GM19239 (cell line): ENCODE results near the gene LMOD3.

Source experiments
- DNase-seq: peaks from one replicate; pipeline ENCODE4 v3.0.0; 2011; ENCODE audit warnings: low spot score; ENCODE audit not compliant: insufficient read length
- FAIRE-seq: peaks from 2 replicates; lab custom pipeline; 2011; peaks lifted over from hg19 to GRCh38; lab: Jason Lieb, UNC

LMOD3 gene

GRCh38 chr3:69122403-69122802 lies at the start of gene LMOD3:
LMOD3 (minus strand) TSS chr3:69122595; CDS start chr3:69122386, 209 bp downstream.
- no peak for DNase-seq
- FAIRE-seq: no peak

DNA sequence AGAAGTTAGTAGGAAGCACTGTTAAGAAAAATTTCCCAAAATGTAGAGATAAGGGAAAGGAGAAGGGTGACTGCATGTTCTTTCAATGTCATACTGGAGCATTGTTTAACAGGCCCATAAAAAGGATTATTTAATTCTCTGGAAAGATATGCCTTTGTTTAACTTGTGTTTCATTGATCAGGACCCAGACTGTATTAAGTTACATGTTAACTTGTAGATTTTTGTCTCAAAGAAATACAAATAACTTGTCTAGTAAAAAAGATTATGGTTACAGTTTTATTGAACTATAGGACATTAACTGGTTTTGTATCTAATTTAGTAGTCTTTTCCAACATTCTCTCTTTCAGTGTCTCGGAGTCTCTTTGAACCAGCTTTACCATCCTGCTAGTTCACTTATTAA lies 49.7 kb upstream of the LMOD3 start:
- no peak for FAIRE-seq
- DNase-seq: no peak

DNA sequence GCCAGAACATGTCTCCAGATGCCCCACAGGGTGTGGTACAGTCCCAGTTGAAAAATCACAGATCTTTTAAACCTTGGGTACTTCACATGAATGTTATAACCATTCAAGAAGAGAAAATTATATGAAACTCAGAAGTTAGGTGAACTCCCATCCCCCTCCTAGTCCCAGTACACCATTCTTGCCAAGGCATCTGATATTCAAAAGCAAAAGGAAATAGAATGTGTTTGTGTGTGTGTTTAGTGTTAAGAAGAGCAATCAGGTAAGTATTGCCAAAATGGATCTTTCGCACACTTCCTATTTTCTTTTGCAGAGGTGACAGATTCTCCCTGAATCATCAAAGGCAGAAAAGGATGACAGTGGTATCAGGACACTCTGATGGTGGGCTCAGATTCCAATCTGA lies 44.1 kb upstream of the LMOD3 start:
- FAIRE-seq: no peak
- no peak for DNase-seq

DNA sequence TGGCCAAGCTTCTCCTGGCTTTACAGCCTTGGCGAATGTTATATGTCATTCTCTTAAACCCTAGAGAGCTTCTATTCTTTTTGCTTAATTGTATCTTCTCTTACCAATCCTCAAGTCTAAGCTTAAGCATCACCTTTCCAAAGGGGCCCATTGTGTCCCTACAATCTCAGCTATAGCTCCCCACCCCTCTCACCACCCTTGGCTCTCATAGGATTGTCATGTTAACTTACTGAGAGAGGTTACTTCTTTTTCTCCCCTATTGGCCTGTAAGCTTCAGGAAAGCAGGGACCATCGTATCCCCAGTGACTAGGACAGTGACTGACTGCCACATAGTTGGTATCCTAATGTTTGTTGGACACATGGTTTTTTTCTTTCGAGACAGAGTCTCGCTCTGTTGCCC lies 43.3 kb upstream of the LMOD3 start:
- DNase-seq (no peak), FAIRE-seq (no peak)

DNA sequence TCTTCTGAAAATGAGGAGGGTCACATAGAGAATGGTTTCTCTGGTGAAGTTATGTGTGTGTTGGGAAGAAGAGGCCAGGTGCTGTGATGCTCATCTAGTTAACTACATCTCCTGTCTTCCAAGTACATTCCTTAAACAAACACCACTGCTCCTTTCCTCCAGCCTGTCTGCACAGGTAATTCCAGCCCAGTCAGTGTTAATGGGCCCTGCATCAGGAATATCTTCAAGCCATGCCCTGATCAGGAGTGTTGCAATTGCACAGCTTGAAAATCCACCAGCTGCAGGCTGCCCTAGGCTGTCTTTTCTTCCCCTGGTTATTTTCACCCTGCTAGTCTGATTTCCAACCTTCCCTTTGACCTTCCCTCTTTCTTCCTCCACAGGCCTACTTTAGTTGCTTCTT lies 41.9 kb upstream of the LMOD3 start:
- no peak for DNase-seq
- no peak for FAIRE-seq

- no peak for FAIRE-seq
- DNase-seq: no peak
These were observed 40.0 kb upstream of the LMOD3 start for GRCh38 chr3:69162308-69162980.

DNA sequence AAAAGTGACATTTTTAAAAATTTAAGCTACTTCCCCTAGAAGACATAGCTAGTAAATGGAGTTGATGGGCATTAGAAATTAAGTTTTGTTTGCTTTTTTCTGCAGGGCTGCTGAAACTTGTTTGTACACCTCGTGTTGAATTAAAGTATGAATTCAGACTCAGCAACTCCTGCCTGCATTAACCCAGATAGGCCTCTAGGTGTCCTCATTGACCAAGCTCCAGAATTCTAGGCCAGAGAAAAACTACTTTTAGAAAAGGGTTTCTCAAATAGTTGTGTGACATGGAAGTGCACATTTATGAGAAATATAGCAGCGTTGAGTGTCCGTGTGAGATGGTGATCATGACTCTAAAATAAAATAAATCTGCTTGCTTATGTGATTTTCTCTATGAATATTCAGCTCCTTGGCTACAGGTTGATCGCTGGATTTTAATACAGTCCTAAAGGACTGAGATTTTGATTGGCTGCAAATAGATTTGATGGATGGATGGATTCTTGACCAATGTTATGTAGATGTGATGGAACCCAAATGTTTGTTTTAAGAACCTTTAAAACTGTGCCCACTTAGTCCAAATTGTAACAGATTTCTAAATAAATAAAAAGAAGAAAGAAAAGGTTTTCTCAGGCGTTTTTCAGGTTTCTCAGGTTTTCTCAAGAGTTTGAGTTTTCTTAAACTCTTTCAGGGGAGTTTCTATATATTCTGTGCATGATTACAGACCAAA lies 39.4 kb upstream of the LMOD3 start:
- peak; percentile 28 for DNase-seq
- peak; percentile 96 for FAIRE-seq

- DNase-seq (no peak), FAIRE-seq (no peak)
These were observed 38.1 kb upstream of the LMOD3 start for GRCh38 chr3:69160525-69160924.

GRCh38 chr3:69160107-69160506 lies 37.7 kb upstream of the LMOD3 start:
- DNase-seq (no peak), FAIRE-seq (no peak)

- FAIRE-seq: no peak
- no peak for DNase-seq
These were observed 27.2 kb upstream of the LMOD3 start for GRCh38 chr3:69149586-69149985.

DNA sequence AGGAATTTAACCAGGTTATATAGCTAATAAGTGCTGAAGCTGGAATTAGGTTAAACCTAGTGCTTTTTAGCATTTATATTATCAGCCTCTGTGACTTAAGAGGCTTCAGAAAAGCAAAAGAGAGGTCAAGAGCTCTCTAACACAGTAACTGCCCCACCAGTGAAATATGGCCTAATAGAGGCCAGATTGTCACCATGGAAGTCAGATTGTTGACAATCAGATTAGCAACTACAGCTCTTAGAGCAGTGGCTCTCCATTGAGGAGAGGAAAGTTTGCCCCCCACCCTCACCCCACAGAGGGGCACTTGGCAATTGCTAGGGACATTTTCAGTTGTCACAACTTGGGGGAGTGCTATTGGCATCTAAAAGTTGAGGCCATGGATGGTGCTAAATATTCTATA lies 23.3 kb upstream of the LMOD3 start:
- DNase-seq (no peak), FAIRE-seq (no peak)

GRCh38 chr3:69144631-69145245 lies 22.3 kb upstream of the LMOD3 start:
- FAIRE-seq (no peak), DNase-seq (no peak)

- FAIRE-seq (no peak), DNase-seq (no peak)
These were observed 21.2 kb upstream of the LMOD3 start for GRCh38 chr3:69143612-69144011.

GRCh38 chr3:69142797-69143454 lies 20.5 kb upstream of the LMOD3 start:
- no peak for FAIRE-seq
- DNase-seq: no peak

DNA sequence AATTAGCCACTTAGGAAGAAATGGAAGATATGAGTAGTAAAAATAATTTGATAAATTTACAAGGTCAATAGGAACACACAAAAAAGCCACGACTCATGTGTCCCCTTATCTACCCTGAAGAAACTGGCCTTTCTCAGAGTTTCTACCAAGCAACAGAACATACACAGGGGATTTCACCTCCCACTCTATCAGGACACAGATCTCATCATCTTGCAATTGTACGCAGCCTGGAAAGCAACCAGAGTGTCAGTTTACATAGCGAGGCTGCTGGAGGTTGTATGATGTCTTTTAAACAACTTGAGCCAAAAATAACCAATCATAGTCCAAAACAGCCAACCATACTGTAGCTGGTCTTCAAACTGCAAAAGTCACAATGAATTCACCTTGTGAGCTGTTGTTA lies 19.7 kb upstream of the LMOD3 start:
- no peak for DNase-seq
- FAIRE-seq: no peak

GRCh38 chr3:69141313-69141712 lies 18.9 kb upstream of the LMOD3 start:
- FAIRE-seq (no peak), DNase-seq (no peak)

DNA sequence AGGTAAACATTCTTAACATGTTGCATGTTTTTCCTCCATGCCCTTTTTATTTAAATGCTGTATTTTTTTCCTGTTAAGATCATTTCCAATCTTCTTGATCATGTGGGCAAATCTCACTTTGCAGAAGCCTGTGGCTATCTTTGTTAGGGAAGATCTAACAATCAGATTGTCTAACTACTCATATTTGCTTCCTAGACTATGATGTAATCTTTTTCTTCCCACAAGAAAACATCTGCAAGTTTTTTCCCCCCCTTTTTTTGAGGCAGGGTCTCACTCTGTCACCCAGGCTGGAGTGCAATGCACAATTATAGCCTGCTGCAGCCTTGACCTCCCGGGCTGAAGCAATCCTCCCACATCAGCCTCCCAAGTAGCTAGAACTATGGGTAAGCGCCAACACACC lies 15.0 kb upstream of the LMOD3 start:
- DNase-seq (no peak), FAIRE-seq (no peak)

DNA sequence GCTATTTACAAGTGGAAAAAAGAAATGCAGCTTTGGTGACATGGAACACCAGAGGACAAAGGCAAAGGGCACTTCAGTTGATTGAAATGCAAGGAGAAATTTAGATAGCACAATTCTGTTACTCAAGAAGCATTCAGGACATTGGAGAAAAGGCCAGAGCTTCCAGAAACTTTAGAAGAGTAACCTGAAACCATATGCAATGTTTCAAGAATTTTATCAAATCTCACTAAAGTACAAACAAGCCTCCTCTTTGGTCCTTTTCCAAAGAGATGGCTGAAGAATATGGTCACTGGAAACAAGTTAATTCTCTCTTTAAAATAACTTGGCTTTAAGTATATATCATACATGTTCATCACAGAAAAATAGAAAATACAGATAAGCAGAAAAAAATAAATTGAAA lies 14.6 kb upstream of the LMOD3 start:
- no peak for DNase-seq
- no peak for FAIRE-seq

- DNase-seq (no peak), FAIRE-seq (no peak)
These were observed 8.3 kb upstream of the LMOD3 start for GRCh38 chr3:69130689-69131088.

DNA sequence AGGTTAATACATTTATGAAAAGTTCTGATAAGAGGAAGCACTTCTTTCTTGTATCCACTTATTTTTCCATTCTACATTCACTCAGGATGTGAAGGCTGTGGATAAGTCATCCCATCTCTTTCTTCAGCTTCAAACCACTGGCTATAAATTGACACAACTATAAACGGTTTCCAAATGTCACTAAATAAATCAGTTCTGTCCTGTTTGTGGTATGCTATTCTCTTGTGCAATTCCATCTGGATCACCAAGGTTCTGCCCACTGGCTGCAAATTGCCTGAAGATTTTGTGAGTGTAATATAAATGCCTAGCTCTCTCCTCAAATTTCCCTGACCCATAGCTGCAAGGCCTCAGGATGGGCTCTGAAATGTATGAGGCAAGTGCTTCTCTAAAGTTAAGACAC lies 7.1 kb upstream of the LMOD3 start:
- no peak for FAIRE-seq
- no peak for DNase-seq

- FAIRE-seq: no peak
- DNase-seq: no peak
These were observed 6.1 kb upstream of the LMOD3 start for GRCh38 chr3:69128509-69128908.
